Astrocyte (in vitro differentiated cells and primary cell): Measurements from ENCODE around the gene DUSP14. TPM values are rescaled to one million over a fixed set of nuclear protein-coding genes. Genes with fewer than 3 reads are reported as not detected.

Source experiments
- DNase-seq: peaks from one replicate; pipeline ENCODE4 v3.0.0-alpha.2; 2010; ENCODE audit warnings: low read depth
- FAIRE-seq: peaks from 2 replicates; lab custom pipeline; 2011; peaks lifted over from hg19 to GRCh38; lab: Jason Lieb, UNC
- H2AFZ ChIP-seq: 2 replicates; pipeline ENCODE4 v1.6.0; 2012; ENCODE audit warnings: low read depth, low read length, inconsistent platforms
- H3K27ac ChIP-seq: 2 replicates; pipeline ENCODE4 v1.5.1; 2011; ENCODE audit warnings: low read depth, low read length, inconsistent platforms
- H3K27me3 ChIP-seq: 2 replicates; pipeline ENCODE4 v1.6.0; 2011; ENCODE audit warnings: low read length, inconsistent platforms; ENCODE audit not compliant: insufficient read depth
- H3K36me3 ChIP-seq: 2 replicates; pipeline ENCODE4 v1.5.1; 2011; ENCODE audit warnings: low read length, inconsistent platforms; ENCODE audit not compliant: insufficient read depth
- H3K4me1 ChIP-seq: 2 replicates; pipeline ENCODE4 v1.5.1; 2011; ENCODE audit warnings: low read length, inconsistent platforms; ENCODE audit not compliant: insufficient read depth
- H3K4me2 ChIP-seq: 2 replicates; pipeline ENCODE4 v1.6.0; 2012; ENCODE audit warnings: low read length, inconsistent platforms
- H3K4me3 ChIP-seq: 2 replicates; pipeline ENCODE4 v1.5.1; 2011; ENCODE audit warnings: low read depth, mild to moderate bottlenecking, low read length, inconsistent platforms; ENCODE audit not compliant: insufficient read depth
- H3K79me2 ChIP-seq: 2 replicates; pipeline ENCODE4 v1.6.0; 2012; ENCODE audit warnings: mild to moderate bottlenecking, low read length, inconsistent platforms; ENCODE audit not compliant: insufficient read depth
- H3K9ac ChIP-seq: 2 replicates; pipeline ENCODE4 v1.6.0; 2012; ENCODE audit warnings: mild to moderate bottlenecking, low read length, inconsistent platforms
- H3K9me3 ChIP-seq: 2 replicates; pipeline ENCODE4 v1.5.1; 2012; ENCODE audit warnings: low read depth, mild to moderate bottlenecking, low read length, inconsistent platforms; ENCODE audit not compliant: insufficient read depth
- H4K20me1 ChIP-seq: 2 replicates; pipeline ENCODE4 v1.6.0; 2012; ENCODE audit warnings: low read length, inconsistent platforms; ENCODE audit not compliant: insufficient read depth
- H3K27ac Mint-ChIP-seq: one replicate; pipeline ENCODE4 v1.8.0; 2021; ENCODE audit warnings: mild to moderate bottlenecking, mixed read lengths; ENCODE audit not compliant: unreplicated experiment
- H3K27me3 Mint-ChIP-seq: one replicate; pipeline ENCODE4 v1.8.0; 2021; ENCODE audit warnings: low read depth, mixed read lengths; ENCODE audit not compliant: unreplicated experiment
- H3K36me3 Mint-ChIP-seq: one replicate; pipeline ENCODE4 v1.8.0; 2021; ENCODE audit warnings: low read depth, mixed read lengths; ENCODE audit not compliant: unreplicated experiment
- H3K4me1 Mint-ChIP-seq: one replicate; pipeline ENCODE4 v1.8.0; 2021; ENCODE audit warnings: low read depth, mixed read lengths; ENCODE audit not compliant: unreplicated experiment
- H3K4me3 Mint-ChIP-seq: one replicate; pipeline ENCODE4 v1.8.0; 2021; ENCODE audit warnings: mild to moderate bottlenecking, moderate library complexity, mixed read lengths; ENCODE audit not compliant: unreplicated experiment
- H3K9me3 Mint-ChIP-seq: one replicate; pipeline ENCODE4 v1.8.0; 2021; ENCODE audit warnings: mild to moderate bottlenecking, mixed read lengths; ENCODE audit not compliant: unreplicated experiment
- EZH2 ChIP-seq: IDR thresholded peaks from 2 replicates; pipeline ENCODE4 v1.6.1; 2012; ENCODE audit warnings: mild to moderate bottlenecking, low read length, inconsistent platforms; ENCODE audit not compliant: insufficient read depth
- total RNA-seq: library from RNA; stranded (reverse); gene quantifications from 2 replicates; pipeline ENCODE4 v1.2.1, GENCODE V29; 2021
- TF ChIP-seq, protein P1 (sequence below): IDR thresholded peaks from 2 replicates; pipeline ENCODE4 v1.5.1; 2011; ENCODE audit warnings: low read depth, mild to moderate bottlenecking, inconsistent platforms, low read length, moderate library complexity; ENCODE audit not compliant: insufficient read depth

Gene DUSP14
- total RNA-seq, 1 donor from 2014 or later = 69.1 TPM

DNA sequence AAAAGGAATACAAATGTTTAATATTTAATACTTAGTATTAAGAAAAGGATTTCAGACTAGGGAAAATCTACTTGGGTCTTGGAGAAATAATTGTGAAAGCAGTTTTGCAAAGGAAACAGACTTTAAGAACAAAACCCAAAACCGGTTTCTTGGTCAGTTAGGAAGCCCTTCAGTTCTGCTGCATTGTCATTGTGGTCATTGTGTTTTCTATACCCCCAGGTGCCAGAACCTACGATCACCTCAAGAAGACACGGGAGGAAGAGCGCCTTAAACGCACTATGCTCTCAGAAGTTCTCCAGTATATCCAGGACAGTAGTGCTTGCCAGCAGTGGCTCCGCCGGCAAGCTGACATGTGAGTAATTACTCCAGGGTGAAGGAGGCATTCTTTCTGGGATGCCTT is 19.5 kb upstream of the DUSP14 start:
- H3K9me3 ChIP-seq = no peaks in the 10 kb centered on the region
- H3K27me3 ChIP-seq = no peaks in the 10 kb centered on the region
- FAIRE-seq = no peak
- H3K27ac Mint-ChIP-seq = peak overlapping the region; percentile 31
- H3K9ac ChIP-seq = no peak overlapping the region
- no peaks in the 10 kb centered on the region for H3K79me2 ChIP-seq
- no peak overlapping the region for H3K4me3 ChIP-seq
- H3K27ac ChIP-seq = no peak overlapping the region
- H2AFZ ChIP-seq = no peak overlapping the region
- no peaks in the 10 kb centered on the region for H3K4me1 ChIP-seq
- peaks cover 19% of the 10 kb centered on the region for H3K36me3 Mint-ChIP-seq
- no peaks in the 10 kb centered on the region for H3K4me1 Mint-ChIP-seq
- peaks cover 39% of the 10 kb centered on the region for H3K36me3 ChIP-seq
- no peaks in the 10 kb centered on the region for H3K27me3 Mint-ChIP-seq
- no peak overlapping the region for H3K4me3 Mint-ChIP-seq
- no peak for DNase-seq
- H3K4me2 ChIP-seq = no peak overlapping the region
- TF ChIP-seq, protein P1, sequence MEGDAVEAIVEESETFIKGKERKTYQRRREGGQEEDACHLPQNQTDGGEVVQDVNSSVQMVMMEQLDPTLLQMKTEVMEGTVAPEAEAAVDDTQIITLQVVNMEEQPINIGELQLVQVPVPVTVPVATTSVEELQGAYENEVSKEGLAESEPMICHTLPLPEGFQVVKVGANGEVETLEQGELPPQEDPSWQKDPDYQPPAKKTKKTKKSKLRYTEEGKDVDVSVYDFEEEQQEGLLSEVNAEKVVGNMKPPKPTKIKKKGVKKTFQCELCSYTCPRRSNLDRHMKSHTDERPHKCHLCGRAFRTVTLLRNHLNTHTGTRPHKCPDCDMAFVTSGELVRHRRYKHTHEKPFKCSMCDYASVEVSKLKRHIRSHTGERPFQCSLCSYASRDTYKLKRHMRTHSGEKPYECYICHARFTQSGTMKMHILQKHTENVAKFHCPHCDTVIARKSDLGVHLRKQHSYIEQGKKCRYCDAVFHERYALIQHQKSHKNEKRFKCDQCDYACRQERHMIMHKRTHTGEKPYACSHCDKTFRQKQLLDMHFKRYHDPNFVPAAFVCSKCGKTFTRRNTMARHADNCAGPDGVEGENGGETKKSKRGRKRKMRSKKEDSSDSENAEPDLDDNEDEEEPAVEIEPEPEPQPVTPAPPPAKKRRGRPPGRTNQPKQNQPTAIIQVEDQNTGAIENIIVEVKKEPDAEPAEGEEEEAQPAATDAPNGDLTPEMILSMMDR = no peak
- no peak for TF ChIP-seq EZH2
- H4K20me1 ChIP-seq = no peaks in the 10 kb centered on the region
- H3K9me3 Mint-ChIP-seq = no peaks in the 10 kb centered on the region

DNA sequence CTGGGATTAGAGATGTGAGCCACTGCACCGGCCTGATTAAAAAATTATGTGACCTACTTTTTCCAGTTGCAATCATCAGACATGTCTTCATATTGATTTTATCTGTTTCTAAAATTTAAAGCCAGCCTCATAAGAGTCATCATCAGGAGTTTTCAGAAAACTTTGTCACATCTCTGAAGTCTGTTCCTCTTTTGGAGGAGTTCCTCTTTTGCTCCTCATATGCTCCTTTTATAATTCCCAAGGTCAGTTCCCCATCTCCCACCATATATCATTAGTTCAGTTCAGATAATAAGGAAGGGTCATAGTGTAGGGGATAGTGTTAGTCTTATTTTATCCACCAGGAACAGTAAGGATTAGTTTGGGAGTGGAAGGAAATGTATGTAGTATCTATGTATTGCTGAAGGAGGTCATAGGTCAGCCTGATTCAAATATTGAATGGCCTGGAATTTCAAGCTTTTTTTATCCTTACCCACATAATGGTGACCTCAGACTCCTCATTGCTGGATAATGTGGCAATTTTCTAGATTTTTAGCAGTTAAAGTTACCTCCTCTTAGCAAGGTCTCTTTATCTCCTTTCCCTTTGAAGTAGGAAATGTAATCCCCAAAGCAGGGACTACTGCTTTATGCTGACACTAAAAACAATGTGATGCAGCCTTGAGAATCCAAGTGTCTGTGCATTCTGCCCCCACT is 13.8 kb upstream of the DUSP14 start:
- TF ChIP-seq EZH2 = no peak
- TF ChIP-seq, protein P1 = no peak
- Histone ChIP-seq H3K4me3 (no peak overlapping the region), H3K27me3 (no peaks in the 10 kb centered on the region), H3K36me3 (peaks cover 35% of the 10 kb centered on the region), H3K27ac (peak overlapping the region; percentile 32), H3K4me2 (peak overlapping the region; percentile 15), H4K20me1 (no peaks in the 10 kb centered on the region), H3K4me1 (peaks cover 9% of the 10 kb centered on the region), H3K9me3 (no peaks in the 10 kb centered on the region), H2AFZ (no peak overlapping the region), H3K9ac (peak overlapping the region; percentile 21), H3K79me2 (no peaks in the 10 kb centered on the region)
- DNase-seq = no peak
- Mint-ChIP-seq H3K4me3 (peak overlapping the region; percentile 62), H3K9me3 (no peaks in the 10 kb centered on the region), H3K4me1 (peaks cover 15% of the 10 kb centered on the region), H3K27me3 (no peaks in the 10 kb centered on the region), H3K36me3 (peaks cover 19% of the 10 kb centered on the region), H3K27ac (peak overlapping the region; percentile 79)
- no peak for FAIRE-seq

DNA sequence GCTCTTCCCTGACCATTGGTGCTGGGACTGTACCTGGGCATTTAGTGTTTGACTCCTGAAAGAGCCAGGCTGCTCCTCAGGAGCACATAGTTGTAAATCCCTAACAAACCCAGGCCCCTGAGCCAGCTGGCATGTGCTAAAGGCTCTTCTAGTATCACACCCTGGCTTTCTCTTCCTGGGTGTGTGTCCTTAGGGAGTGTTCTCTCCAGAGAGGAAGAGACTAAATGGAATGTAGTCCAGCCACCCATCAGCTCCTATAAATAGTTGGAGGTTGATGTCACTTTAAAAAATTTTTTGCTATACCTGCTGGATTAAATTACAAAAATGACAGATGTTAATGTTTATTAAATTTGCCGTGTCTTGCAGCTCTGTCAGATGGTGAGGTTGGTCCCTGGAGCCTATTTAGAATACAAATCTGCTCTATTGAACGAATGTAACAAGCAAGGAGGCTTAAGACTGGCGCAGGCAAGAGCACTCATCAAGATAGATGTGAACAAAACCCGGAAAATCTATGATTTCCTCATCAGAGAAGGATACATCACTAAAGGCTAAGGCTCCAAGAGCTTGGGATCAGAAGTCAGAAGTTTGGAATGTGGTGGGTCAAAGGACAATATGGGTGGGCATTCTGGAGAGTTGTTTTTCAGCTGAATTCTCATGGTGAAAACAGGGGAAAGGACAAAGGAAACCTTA is 13.1 kb upstream of the DUSP14 start:
- Histone ChIP-seq H3K4me1 (peaks cover 9% of the 10 kb centered on the region), H3K36me3 (peaks cover 31% of the 10 kb centered on the region), H4K20me1 (no peaks in the 10 kb centered on the region), H3K4me2 (peak overlapping the region; percentile 15), H3K4me3 (no peak overlapping the region), H3K9me3 (no peaks in the 10 kb centered on the region), H3K9ac (peak overlapping the region; percentile 21), H2AFZ (no peak overlapping the region), H3K79me2 (no peaks in the 10 kb centered on the region), H3K27me3 (no peaks in the 10 kb centered on the region), H3K27ac (peak overlapping the region; percentile 32)
- peak overlapping the region; percentile 79 for H3K27ac Mint-ChIP-seq
- no peak for DNase-seq
- H3K4me3 Mint-ChIP-seq = peak overlapping the region; percentile 63
- H3K27me3 Mint-ChIP-seq = no peaks in the 10 kb centered on the region
- TF ChIP-seq, protein P1 = no peak
- no peak for TF ChIP-seq EZH2
- H3K9me3 Mint-ChIP-seq = no peaks in the 10 kb centered on the region
- no peak for FAIRE-seq
- H3K36me3 Mint-ChIP-seq = peaks cover 16% of the 10 kb centered on the region
- peaks cover 16% of the 10 kb centered on the region for H3K4me1 Mint-ChIP-seq
